Fibroblast of skin of left biceps (primary cell): ENCODE measurements around the gene NME9.

Source experiments
- DNase-seq, 2 experiments: peaks; one replicate each; pipeline ENCODE4 v3.0.0-alpha.2; 2013; ENCODE audit warnings: low read depth in 2 of 2

The NME9 gene

DNA sequence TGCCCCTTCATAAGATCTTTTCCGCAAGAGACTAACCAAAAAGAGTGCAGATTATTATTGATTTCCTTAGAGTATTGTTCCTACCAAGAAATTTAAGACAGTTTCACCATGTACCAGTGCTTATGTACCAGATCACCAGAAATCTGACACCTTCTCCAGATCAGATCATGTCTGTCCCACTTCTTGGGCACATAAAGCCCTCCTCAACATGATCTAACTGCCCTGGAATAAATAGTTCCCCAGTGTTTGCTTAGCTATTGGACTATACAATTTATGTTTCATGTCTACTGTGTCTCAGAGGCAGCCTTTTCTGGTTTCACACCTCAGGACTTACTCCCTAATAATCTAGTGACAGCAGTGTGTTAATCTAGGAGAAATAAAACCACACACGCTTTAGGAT, 46.8 kb downstream of the NME9 start:
- DNase-seq: no peak

DNA sequence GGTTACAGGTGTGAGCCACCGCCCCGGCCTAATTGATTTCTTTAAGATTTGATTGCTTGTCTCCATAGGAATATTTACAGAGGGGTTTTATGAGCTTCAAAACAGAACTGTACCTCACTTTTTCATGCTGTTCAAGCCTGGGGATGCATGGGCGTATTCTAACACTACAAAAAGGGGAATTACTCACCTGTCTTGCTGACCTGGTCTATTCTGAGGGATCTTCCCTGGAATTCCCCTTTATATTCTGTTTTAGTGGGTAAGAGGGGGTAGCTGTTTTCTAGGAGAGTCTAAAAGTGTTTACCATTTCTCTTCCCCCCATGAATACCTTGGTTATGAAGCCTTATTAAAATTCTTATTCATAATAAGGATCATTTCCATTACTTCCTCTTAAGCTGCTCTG, 48.1 kb downstream of the NME9 start:
- DNase-seq: no peak

- DNase-seq: no peak
Measured at GRCh38 chr3:138271189-138271794, 58.4 kb downstream of the NME9 start.

DNA sequence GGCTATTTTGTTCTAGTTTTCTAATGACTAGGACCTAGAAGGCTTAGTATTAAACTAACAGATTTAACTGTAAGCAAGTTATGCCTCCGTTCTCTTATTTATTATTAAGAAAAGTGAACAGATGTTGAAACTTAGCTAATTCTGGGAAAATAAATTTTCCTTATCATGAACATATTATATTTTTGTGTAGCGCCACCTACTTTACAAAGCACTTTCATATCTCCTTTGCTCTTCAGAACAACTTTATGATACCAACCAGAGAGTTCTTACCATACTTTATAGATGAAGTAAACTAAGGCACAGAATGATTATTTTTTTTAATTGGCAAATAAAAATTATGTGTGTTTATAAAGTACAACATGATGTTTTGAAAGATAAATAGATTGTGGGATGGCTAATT, 59.4 kb downstream of the NME9 start:
- no peak for DNase-seq

DNA sequence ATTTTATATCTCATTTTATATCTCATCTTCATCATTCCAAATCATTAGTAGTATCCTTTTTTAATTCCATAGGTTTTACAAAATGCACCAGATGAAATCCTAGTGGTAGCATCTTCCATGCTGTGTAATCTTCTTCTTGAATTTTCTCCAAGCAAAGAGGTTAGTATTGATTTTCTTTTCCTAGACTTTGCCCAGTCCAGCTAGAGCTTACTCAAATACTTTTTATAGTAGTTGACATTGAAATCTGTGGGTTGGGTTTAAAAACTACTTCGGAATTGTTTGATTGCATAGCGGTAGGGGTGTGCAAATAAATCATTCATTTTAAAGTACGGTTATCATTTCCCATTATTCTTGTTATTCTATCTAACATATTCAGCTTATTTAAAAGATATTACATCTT, 62.6 kb downstream of the NME9 start:
- DNase-seq: no peak

- no peak for DNase-seq
Measured at GRCh38 chr3:138265745-138266144, 63.9 kb downstream of the NME9 start.

DNA sequence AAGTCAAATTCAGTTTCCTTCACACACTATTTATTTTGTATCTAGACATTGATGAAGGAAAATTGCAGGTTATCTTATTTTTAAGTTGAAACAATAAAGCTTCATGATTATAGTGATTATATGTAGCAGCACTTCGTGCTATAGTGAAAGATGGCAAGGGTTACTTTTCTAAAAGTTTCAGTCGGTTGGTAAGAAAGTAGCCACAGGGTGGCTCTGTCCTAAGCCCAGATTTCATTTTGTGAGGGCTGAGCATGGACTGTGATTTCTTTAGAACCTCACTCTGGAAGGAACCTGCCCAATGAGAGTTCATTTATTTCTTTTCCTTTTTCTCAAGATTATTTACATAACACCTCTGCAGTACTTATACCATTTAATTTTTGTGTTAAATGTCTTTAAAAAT, 66.5 kb downstream of the NME9 start:
- no peak for DNase-seq

DNA sequence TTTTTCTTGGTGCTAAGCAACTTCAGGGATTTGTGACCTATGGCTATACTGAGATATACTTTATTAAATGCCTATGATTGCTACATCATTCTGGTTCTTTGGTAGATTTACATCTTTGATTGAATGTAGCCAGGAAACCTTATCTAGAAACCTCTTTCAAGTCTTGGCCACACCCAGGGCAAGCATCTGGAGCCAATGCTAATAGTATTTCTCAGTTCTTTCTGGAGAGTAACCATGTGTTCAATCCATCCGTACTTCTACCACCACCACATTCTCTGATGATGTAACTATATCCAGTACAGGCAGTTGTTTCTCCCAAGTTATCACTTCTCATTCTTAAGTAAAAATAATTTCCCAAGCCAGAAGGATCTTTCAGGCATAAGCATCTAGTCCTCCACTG, 69.0 kb downstream of the NME9 start:
- DNase-seq: no peak

DNA sequence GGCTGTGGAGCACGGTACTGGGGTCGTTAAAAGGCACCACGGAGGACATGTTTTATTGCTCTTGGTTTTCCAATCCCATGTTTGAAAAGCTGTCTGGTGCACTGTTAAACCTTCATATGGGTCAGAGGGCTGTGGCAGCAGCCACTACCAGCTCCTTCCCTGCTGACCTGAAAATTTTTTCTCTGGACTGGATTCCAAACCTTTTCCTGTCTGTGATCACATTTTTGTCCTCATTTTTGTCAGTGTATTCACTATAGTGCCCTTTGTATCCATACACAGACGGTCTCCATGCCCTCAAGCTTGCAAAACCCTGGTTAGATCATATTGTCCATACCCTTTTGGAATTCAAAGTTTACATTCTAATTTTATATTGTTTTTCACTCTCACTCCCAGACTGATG, 70.5 kb downstream of the NME9 start:
- no peak for DNase-seq

GRCh38 chr3:138257986-138258385, 71.7 kb downstream of the NME9 start:
- DNase-seq: no peak

- DNase-seq: no peak
Measured at GRCh38 chr3:138256022-138256421, 73.6 kb downstream of the NME9 start.

DNA sequence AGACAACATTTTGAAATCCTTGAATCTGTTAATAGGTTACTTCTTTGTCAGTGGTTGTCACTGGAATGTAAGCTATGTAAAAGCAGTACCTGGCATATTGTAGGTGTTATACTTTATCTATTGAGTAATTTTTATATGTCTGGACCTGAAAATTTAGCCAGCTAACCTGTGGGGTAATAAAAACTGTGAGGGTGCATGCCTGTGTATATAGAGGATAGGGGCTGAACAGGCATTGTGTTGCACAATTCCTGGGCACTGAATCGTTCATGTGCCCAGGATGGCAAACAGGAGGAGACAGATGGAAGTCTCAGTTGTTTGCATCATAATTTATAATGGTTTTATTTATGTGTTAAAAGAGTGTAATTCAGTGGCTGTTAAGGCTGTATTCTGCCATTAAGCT, 75.4 kb downstream of the NME9 start:
- no peak for DNase-seq

DNA sequence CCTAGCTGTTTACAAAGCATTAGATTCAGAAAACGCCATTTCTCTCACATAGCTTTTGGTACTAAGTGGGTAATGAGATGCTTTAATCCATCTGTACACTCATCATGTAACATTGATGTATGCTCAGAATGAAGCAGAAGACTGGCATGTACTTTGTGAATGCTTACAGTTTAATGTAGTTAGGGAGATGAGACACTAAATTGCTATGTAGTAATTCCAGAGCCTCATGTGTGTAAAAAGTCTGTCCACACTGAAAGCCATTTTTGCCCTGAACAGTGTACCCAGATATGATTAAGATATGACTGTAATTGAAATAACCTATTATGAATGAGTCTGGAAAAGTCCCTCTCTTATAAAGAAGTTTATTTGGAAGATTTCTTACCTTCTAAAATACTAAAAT, 76.0 kb downstream of the NME9 start:
- no peak for DNase-seq
